Measurements from ENCODE around the gene SAP130.

SAP130 gene

GRCh38 chr2:127969446-127969845 is 58.4 kb downstream of the SAP130 start:
- in situ Hi-C loops (cut with MboI; ENCODE audit: low pct_unique_long_range_greater_than_20kb, low sequenced_read_pairs, unreplicated experiment): no loop called here
- DNase-seq (ENCODE audit: low spot score): no peak
- TF ChIP-seq, protein P1, sequence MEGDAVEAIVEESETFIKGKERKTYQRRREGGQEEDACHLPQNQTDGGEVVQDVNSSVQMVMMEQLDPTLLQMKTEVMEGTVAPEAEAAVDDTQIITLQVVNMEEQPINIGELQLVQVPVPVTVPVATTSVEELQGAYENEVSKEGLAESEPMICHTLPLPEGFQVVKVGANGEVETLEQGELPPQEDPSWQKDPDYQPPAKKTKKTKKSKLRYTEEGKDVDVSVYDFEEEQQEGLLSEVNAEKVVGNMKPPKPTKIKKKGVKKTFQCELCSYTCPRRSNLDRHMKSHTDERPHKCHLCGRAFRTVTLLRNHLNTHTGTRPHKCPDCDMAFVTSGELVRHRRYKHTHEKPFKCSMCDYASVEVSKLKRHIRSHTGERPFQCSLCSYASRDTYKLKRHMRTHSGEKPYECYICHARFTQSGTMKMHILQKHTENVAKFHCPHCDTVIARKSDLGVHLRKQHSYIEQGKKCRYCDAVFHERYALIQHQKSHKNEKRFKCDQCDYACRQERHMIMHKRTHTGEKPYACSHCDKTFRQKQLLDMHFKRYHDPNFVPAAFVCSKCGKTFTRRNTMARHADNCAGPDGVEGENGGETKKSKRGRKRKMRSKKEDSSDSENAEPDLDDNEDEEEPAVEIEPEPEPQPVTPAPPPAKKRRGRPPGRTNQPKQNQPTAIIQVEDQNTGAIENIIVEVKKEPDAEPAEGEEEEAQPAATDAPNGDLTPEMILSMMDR (IDR thresholded peaks at IDR 0.05; ENCODE audit: extremely low read depth, insufficient read depth, missing control alignments): no peak

DNA sequence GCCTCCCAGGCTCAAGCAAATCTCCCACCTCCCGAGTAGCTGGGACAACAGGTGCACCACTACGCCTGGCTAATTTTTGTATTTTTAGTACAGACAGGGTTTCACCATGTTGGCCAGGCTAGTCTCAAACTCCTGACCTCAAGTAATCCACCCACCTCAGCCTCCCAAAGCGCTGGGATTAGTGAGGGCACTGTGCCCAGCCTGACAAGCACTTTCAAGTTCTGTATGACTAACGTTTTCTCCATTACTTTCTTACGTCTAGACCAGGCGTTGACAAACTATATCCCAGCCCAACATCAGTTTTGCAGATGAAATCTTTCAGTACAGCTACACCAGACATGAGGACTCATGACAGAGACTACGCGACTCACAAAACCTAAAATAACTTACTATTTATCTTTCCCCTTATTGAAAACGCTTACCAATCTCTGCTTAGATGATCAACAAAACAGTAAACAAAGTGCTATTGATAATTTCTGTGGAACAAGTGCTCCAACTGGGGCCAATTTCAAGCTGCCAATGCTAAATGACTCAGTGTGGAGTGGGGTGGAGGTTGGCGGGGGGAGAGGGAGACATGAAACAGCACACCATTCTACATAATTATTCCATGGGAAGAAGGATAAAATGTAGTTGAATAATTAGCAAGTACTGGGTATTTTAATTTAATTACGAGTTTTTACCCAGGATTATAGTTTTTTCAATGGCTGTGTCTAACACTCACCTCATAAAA is 59.1 kb downstream of the SAP130 start:
- no peak for DNase-seq (ENCODE audit: low spot score)
- in situ Hi-C loops (cut with MboI; ENCODE audit: low pct_unique_long_range_greater_than_20kb, low sequenced_read_pairs, unreplicated experiment): no loop called here
- TF ChIP-seq, protein P1 (IDR thresholded peaks at IDR 0.05; ENCODE audit: extremely low read depth, insufficient read depth, missing control alignments): no peak

GRCh38 chr2:127961729-127962128 is 66.1 kb downstream of the SAP130 start:
- in situ Hi-C loops (cut with MboI; ENCODE audit: low pct_unique_long_range_greater_than_20kb, low sequenced_read_pairs, unreplicated experiment): no loop called here
- DNase-seq (ENCODE audit: low spot score): no peak
- TF ChIP-seq, protein P1 (IDR thresholded peaks at IDR 0.05; ENCODE audit: extremely low read depth, insufficient read depth, missing control alignments): no peak

GRCh38 chr2:127957240-127957639 is 70.6 kb downstream of the SAP130 start:
- in situ Hi-C loops (cut with MboI; ENCODE audit: low pct_unique_long_range_greater_than_20kb, low sequenced_read_pairs, unreplicated experiment): no loop called here
- DNase-seq (ENCODE audit: low spot score): no peak
- TF ChIP-seq, protein P1 (IDR thresholded peaks at IDR 0.05; ENCODE audit: extremely low read depth, insufficient read depth, missing control alignments): no peak

DNA sequence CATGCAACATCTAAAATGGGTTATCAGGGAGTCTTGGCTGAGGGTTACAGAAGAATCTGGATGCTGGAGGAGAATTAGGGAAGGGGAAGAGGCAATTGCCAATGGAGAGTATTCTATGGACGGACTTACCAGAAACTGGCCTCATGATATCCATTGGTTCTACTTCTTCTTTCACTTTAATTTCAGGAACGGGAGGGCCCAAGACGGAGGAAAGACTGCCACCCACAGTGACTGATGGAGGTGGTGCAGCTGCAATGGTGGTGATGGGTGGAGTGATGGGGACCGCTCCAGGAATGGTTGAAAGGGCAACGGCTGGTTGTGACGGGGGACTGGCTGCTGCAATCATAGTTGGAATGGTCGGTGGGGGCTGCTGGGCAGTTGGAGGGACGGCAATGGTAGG is 73.0 kb downstream of the SAP130 start:
- TF ChIP-seq, protein P1 (IDR thresholded peaks at IDR 0.05; ENCODE audit: extremely low read depth, insufficient read depth, missing control alignments): no peak
- DNase-seq (ENCODE audit: low spot score): no peak
- in situ Hi-C loops (cut with MboI; ENCODE audit: low pct_unique_long_range_greater_than_20kb, low sequenced_read_pairs, unreplicated experiment): no loop called here

GRCh38 chr2:127953849-127954248 is 74.0 kb downstream of the SAP130 start:
- TF ChIP-seq, protein P1 (IDR thresholded peaks at IDR 0.05; ENCODE audit: extremely low read depth, insufficient read depth, missing control alignments): no peak
- no peak for DNase-seq (ENCODE audit: low spot score)
- in situ Hi-C loops (cut with MboI; ENCODE audit: low pct_unique_long_range_greater_than_20kb, low sequenced_read_pairs, unreplicated experiment): no loop called here
